ENCODE measurements around the gene ID2. TPM values are rescaled to one million over a fixed set of nuclear protein-coding genes. Genes with fewer than 3 reads are reported as not detected.

The ID2 gene
- total and polyA plus RNA-seq, 2 of the 13 experiments (the other 11 are each of a cell fraction or from before 2014, with no cell fraction given), result 214 to 719 TPM

GRCh38 chr2:8719528-8719927 is 37.7 kb downstream of the ID2 start (continued):
- TF ChIP-seq ZNF407 (CRISPR knock-in tag; IDR thresholded peaks at IDR 0.05; ENCODE audit: not compliant biosample characterization) (no peak), WIZ (CRISPR knock-in tag; IDR thresholded peaks at IDR 0.05) (no peak)

- FAIRE-seq (no peak), ATAC-seq (no peak)
- CTCF ChIA-PET (ENCODE audit: low intra/inter-chr PET ratio, low total read pairs), result no interaction called here
Observed at GRCh38 chr2:8720741-8721140, 38.9 kb downstream of the ID2 start.

More at GRCh38 chr2:8720741-8721140, 38.9 kb downstream of the ID2 start:
- no peak overlapping the region for H3K27ac ChIP-seq (ENCODE audit: extremely low read length, insufficient read depth, low read length)
- no peak for DNase-seq (ENCODE audit: low spot score)
- H3K9ac ChIP-seq (ENCODE audit: insufficient read depth, low read depth, low read length), result no peak overlapping the region
- H3K4me3 ChIP-seq (replicated peaks in 1 of 3; ENCODE audit: insufficient read depth in 1 of 3, low read depth in 2 of 3, low read length in 3 of 3), result no peak overlapping the region
- POLR2A ChIA-PET, result no interaction called here
- H3K4me2 ChIP-seq (ENCODE audit: low read depth, low read length), result no peak overlapping the region
- 28% methylated on average over 3 of the region's 3 CpGs for WGBS (ENCODE audit: low lambda C conversion rate)
- H3K79me2 ChIP-seq (ENCODE audit: insufficient read depth, low read length), result no peaks in the 10 kb centered on the region
- peaks cover 0 to 3% of the 10 kb centered on the region in 2 experiments; a peak in 1 of 5 replicates for H3K27me3 ChIP-seq (ENCODE audit: control insufficient read depth in 1 of 2, insufficient read depth in 2 of 2, low read length in 2 of 2)
- in situ Hi-C loops (cut with HindIII; ENCODE audit: extremely low pct_ligation_motif_present, low pct_unique_long_range_greater_than_20kb) (no loop called here), intact Hi-C loops (cut with micrococcal nuclease; ENCODE audit: unreplicated experiment) (no loop called here)
- H3K9me3 ChIP-seq (ENCODE audit: low read length), result 0 out of 2 replicates have a peak, but pooled peaks cover 4% of the 10 kb centered on the region
- TF ChIP-seq TP53 (CRISPR knock-in tag; conservative IDR thresholded peaks at IDR 0.05) (no peak), NBN (conservative IDR thresholded peaks at IDR 0.05) (no peak), DDIT3 (CRISPR knock-in tag; IDR thresholded peaks at IDR 0.05) (no peak)
- BruUV-seq (replicated peaks), result no TSS peak
- peaks cover 10% of the 10 kb centered on the region; the same call in 1 of the 2 replicates for H3K4me1 ChIP-seq (ENCODE audit: insufficient read depth, low read length)
- H2AFZ ChIP-seq (ENCODE audit: low read length), result no peak overlapping the region
- no peaks in the 10 kb centered on the region for H3K36me3 ChIP-seq (replicated peaks in 1 of 2; ENCODE audit: control insufficient read depth in 1 of 2, insufficient read depth in 2 of 2, low read length in 2 of 2)
- H4K20me1 ChIP-seq (ENCODE audit: insufficient read depth, low read length), result no peaks in the 10 kb centered on the region

Data from HepG2 (cell line).